H1 (cell line): ENCODE data around the gene ZDHHC5. TPM values are rescaled to one million over a fixed set of nuclear protein-coding genes. Genes with fewer than 3 reads are reported as not detected.
A peak's percentile ranks its signal among the peaks of the same experiment; 100 is the strongest.

Source experiments
- CBX5 ChIP-seq: fragments of 300-800, 300-1000 bp; sonication (generic); IDR thresholded peaks from 2 replicates; pipeline ENCODE4 v1.7.1; 2016; ENCODE audit warnings: antibody characterized with exemption, low read length, low read depth
- CHD2 ChIP-seq: IDR thresholded peaks from 2 replicates; pipeline ENCODE4 v1.6.1; 2012; ENCODE audit warnings: low read length, improper control_type of control experiment
- EGR1 ChIP-seq: IDR thresholded peaks from 2 replicates; pipeline ENCODE4 v1.6.1; 2011; ENCODE audit warnings: low read depth, low read length, borderline replicate concordance
- FOSL1 ChIP-seq: IDR thresholded peaks from 2 replicates; pipeline ENCODE4 v1.6.1; 2011; ENCODE audit warnings: mild to moderate bottlenecking, low read depth, low read length, moderate library complexity; ENCODE audit not compliant: insufficient read depth
- JUN ChIP-seq: IDR thresholded peaks from 2 replicates; pipeline ENCODE4 v1.6.1; 2011; ENCODE audit warnings: low read depth, mild to moderate bottlenecking, improper control_type of control experiment, low read length
- MAFK ChIP-seq: IDR thresholded peaks from 2 replicates; pipeline ENCODE4 v1.6.1; 2012; ENCODE audit warnings: low read depth, mild to moderate bottlenecking, improper control_type of control experiment, low read length
- RBBP5 ChIP-seq: IDR thresholded peaks from 2 replicates; pipeline ENCODE4 v1.7.1; 2012; ENCODE audit warnings: low read depth, mild to moderate bottlenecking, inconsistent platforms, low read length, moderate library complexity, borderline replicate concordance
- SIN3A ChIP-seq, 2 experiments: IDR thresholded peaks in 1 of 2; conservative IDR thresholded peaks in 1 of 2; 2 replicates each; pipeline ENCODE4 v1.6.1; 2011 to 2012; ENCODE audit warnings: low read length in 2 of 2, improper control_type of control experiment in 1 of 2, low read depth in 1 of 2, mild to moderate bottlenecking in 1 of 2
- TAF1 ChIP-seq: IDR thresholded peaks from 2 replicates; pipeline ENCODE4 v1.6.1; 2011; ENCODE audit warnings: mild to moderate bottlenecking, low read depth, low read length
- polyA plus RNA-seq, 7 experiments: library from polyadenylated mRNA; depleted of rRNA in 3 of 7; stranded (reverse) in 5 of 7; unstranded in 2 of 7; fragments of >200 nt in 5 of 7; fragments of 200-250 nt in 2 of 7; gene quantifications; 1 replicate in 5 of 7; 2 replicates in 1 of 7; 4 replicates in 1 of 7; pipeline versions ENCODE4 v1.2.1 to v1.2.3, GENCODE V29; 2011 to 2013; ENCODE audit warnings: missing spikeins in 2 of 7, mixed read lengths in 2 of 7
- total RNA-seq: library from RNA; stranded (reverse); fragmentation: NEBNext Ultra II Directional; extraction: Animal tissue kit (Norgen Biotek cat#: 25700); gene quantifications from 2 replicates; pipeline ENCODE4 v1.2.1, GENCODE V29; 2021
- TF ChIP-seq, protein P1 (sequence below): fragments of 300-600 bp; sonication (generic); IDR thresholded peaks from 2 replicates; pipeline ENCODE4 v1.7.1; 2012; ENCODE audit warnings: low read length, moderate library complexity, mild to moderate bottlenecking, inconsistent platforms; ENCODE audit not compliant: insufficient replicate concordance

Gene ZDHHC5
- total and polyA plus RNA-seq, 2 of the 8 experiments (the other 6 are each of a cell fraction or from before 2014, with no cell fraction given): 40.0 to 56.3 TPM

DNA sequence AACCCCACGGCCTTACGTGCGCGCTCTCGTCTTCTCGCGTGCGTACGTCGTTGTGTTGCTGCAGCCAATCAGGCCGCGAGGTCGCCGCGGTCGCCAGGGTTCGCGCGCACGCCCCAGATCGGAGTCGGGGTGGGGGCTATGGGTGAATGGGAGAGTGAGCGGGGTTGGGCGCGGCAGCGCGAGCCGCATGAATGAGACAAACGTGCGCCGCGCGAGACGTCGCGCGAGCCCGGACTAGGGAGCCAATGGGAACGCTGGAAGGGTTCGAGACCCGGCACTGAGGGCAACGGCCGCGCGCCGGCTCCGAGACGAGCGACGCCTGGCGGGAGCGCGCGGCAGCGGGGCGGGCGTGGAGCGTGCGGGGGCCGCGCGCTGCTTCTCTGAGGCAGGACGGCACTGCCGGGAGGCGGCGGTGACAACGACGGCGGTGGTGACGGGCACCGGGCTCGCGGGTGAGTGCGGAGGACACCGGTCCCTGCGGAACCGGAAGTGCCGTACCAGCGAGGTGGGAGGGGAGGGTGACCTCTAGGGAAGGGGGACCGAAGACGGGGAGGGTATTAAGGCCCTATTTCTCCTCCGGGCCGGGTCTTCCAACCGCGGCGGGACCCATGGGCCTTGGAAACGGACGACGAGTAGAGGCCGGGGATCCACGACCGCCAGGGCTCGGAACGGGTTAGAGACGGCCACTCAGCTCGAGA, at the start of gene ZDHHC5 (continued):
- TF ChIP-seq SIN3A (conservative IDR thresholded peaks at IDR 0.05 in 1 of 2, IDR thresholded peaks at IDR 0.05 in 1 of 2; ENCODE audit: low read depth in 1 of 2, low read length in 2 of 2) (peak in 1 of 2 experiments; percentile 86; a peak in 1 of 4 replicates), EGR1 (no peak), RBBP5 (peak; percentile 98; the same call in 1 of the 2 replicates), CBX5 (no peak), MAFK (no peak; the same call in 1 of the 2 replicates), FOSL1 (no peak), JUN (no peak), CHD2 (peak; percentile 92), TAF1 (peak; percentile 87)
- TF ChIP-seq, protein P1, sequence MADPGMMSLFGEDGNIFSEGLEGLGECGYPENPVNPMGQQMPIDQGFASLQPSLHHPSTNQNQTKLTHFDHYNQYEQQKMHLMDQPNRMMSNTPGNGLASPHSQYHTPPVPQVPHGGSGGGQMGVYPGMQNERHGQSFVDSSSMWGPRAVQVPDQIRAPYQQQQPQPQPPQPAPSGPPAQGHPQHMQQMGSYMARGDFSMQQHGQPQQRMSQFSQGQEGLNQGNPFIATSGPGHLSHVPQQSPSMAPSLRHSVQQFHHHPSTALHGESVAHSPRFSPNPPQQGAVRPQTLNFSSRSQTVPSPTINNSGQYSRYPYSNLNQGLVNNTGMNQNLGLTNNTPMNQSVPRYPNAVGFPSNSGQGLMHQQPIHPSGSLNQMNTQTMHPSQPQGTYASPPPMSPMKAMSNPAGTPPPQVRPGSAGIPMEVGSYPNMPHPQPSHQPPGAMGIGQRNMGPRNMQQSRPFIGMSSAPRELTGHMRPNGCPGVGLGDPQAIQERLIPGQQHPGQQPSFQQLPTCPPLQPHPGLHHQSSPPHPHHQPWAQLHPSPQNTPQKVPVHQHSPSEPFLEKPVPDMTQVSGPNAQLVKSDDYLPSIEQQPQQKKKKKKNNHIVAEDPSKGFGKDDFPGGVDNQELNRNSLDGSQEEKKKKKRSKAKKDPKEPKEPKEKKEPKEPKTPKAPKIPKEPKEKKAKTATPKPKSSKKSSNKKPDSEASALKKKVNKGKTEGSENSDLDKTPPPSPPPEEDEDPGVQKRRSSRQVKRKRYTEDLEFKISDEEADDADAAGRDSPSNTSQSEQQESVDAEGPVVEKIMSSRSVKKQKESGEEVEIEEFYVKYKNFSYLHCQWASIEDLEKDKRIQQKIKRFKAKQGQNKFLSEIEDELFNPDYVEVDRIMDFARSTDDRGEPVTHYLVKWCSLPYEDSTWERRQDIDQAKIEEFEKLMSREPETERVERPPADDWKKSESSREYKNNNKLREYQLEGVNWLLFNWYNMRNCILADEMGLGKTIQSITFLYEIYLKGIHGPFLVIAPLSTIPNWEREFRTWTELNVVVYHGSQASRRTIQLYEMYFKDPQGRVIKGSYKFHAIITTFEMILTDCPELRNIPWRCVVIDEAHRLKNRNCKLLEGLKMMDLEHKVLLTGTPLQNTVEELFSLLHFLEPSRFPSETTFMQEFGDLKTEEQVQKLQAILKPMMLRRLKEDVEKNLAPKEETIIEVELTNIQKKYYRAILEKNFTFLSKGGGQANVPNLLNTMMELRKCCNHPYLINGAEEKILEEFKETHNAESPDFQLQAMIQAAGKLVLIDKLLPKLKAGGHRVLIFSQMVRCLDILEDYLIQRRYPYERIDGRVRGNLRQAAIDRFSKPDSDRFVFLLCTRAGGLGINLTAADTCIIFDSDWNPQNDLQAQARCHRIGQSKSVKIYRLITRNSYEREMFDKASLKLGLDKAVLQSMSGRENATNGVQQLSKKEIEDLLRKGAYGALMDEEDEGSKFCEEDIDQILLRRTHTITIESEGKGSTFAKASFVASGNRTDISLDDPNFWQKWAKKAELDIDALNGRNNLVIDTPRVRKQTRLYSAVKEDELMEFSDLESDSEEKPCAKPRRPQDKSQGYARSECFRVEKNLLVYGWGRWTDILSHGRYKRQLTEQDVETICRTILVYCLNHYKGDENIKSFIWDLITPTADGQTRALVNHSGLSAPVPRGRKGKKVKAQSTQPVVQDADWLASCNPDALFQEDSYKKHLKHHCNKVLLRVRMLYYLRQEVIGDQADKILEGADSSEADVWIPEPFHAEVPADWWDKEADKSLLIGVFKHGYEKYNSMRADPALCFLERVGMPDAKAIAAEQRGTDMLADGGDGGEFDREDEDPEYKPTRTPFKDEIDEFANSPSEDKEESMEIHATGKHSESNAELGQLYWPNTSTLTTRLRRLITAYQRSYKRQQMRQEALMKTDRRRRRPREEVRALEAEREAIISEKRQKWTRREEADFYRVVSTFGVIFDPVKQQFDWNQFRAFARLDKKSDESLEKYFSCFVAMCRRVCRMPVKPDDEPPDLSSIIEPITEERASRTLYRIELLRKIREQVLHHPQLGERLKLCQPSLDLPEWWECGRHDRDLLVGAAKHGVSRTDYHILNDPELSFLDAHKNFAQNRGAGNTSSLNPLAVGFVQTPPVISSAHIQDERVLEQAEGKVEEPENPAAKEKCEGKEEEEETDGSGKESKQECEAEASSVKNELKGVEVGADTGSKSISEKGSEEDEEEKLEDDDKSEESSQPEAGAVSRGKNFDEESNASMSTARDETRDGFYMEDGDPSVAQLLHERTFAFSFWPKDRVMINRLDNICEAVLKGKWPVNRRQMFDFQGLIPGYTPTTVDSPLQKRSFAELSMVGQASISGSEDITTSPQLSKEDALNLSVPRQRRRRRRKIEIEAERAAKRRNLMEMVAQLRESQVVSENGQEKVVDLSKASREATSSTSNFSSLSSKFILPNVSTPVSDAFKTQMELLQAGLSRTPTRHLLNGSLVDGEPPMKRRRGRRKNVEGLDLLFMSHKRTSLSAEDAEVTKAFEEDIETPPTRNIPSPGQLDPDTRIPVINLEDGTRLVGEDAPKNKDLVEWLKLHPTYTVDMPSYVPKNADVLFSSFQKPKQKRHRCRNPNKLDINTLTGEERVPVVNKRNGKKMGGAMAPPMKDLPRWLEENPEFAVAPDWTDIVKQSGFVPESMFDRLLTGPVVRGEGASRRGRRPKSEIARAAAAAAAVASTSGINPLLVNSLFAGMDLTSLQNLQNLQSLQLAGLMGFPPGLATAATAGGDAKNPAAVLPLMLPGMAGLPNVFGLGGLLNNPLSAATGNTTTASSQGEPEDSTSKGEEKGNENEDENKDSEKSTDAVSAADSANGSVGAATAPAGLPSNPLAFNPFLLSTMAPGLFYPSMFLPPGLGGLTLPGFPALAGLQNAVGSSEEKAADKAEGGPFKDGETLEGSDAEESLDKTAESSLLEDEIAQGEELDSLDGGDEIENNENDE: no peak
